IMR-90 (cell line): Measurements from ENCODE around the gene PYCR2.

Experiments used
- CHD1 ChIP-seq: IDR thresholded peaks from 2 replicates; pipeline ENCODE4 v1.6.1; 2012; ENCODE audit warnings: low read depth, low read length, improper control_type of control experiment
- CTCF ChIP-seq: conservative IDR thresholded peaks from 2 replicates; pipeline ENCODE4 v1.5.1; 2012; ENCODE audit warnings: mild to moderate bottlenecking, low read depth, low read length, improper control_type of control experiment
- MXI1 ChIP-seq: IDR thresholded peaks from 2 replicates; pipeline ENCODE4 v1.6.1; 2012; ENCODE audit warnings: low read depth, mild to moderate bottlenecking, low read length, moderate library complexity, borderline replicate concordance
- POLR2A ChIP-seq: IDR thresholded peaks from 2 replicates; pipeline ENCODE4 v1.6.1; 2012; ENCODE audit warnings: mild to moderate bottlenecking, low read depth, low read length

- TF ChIP-seq CTCF (no peak), CHD1 (no peak), POLR2A (no peak), MXI1 (no peak)
Observed at GRCh38 chr1:225958041-225958440, 34.0 kb upstream of the PYCR2 start.
